Endothelial cell of umbilical vein (primary cell): Measurements from ENCODE around the gene ALDH5A1. TPM values are rescaled to one million over a fixed set of nuclear protein-coding genes. Genes with fewer than 3 reads are reported as not detected.

Experiments
- BruUV-seq: library from RNA; stranded (reverse); fragments of 400-500 nt; replicated peaks from 2 replicates; lab custom pipeline; 2021; lab: Mats Ljungman, UMichigan
- CTCF ChIA-PET: fragments of 300-600, 350-600 bp; sonication (Branson Sonifier 250); formaldehyde crosslinking; loops from one replicate; lab custom pipeline; 2021; ENCODE audit warnings: antibody characterized with exemption, inconsistent platforms; lab: Charles Lee
- POLR2A ChIA-PET: fragments of 300-600, 350-600 bp; sonication (Branson Sonifier 250); formaldehyde crosslinking; loops from one replicate; lab custom pipeline; 2021; ENCODE audit warnings: antibody characterized with exemption, inconsistent platforms; lab: Charles Lee
- DNase-seq: peaks from one replicate; pipeline ENCODE4 v3.0.0-alpha.2; 2011; ENCODE audit warnings: low read depth, low spot score
- FAIRE-seq: peaks from 2 replicates; lab custom pipeline; 2011; peaks lifted over from hg19 to GRCh38; lab: Jason Lieb, UNC
- H2AFZ ChIP-seq: 2 replicates; pipeline ENCODE4 v1.6.0; 2012; ENCODE audit warnings: low read depth, low read length, control low read depth, inconsistent platforms
- H3K27ac ChIP-seq: 2 replicates; pipeline ENCODE4 v1.5.1; 2011; ENCODE audit warnings: low read depth, mild to moderate bottlenecking, control low read depth, low read length, moderate library complexity; ENCODE audit not compliant: insufficient read depth
- H3K27me3 ChIP-seq, 2 experiments: 2 replicates each; pipeline versions ENCODE4 v1.6.0 to v1.6.1; 2011; ENCODE audit warnings: low read length in 2 of 2, mixed read lengths in 1 of 2; ENCODE audit not compliant: control insufficient read depth in 2 of 2, insufficient read depth in 2 of 2
- H3K36me3 ChIP-seq, 2 experiments: 2 replicates in 1 of 2; 3 replicates in 1 of 2; pipeline ENCODE4 v1.5.1; 2011; ENCODE audit warnings: low read length in 2 of 2, mild to moderate bottlenecking in 1 of 2, moderate library complexity in 1 of 2; ENCODE audit not compliant: control insufficient read depth in 2 of 2, insufficient read depth in 2 of 2; ENCODE audit errors: extremely low read depth in 1 of 2
- H3K4me1 ChIP-seq: 3 replicates; pipeline ENCODE4 v1.5.1; 2011; ENCODE audit warnings: mild to moderate bottlenecking, low read length; ENCODE audit not compliant: control insufficient read depth, insufficient read depth; ENCODE audit errors: extremely low read depth
- H3K4me2 ChIP-seq: 2 replicates; pipeline ENCODE4 v1.6.1; 2011; ENCODE audit warnings: low read length, control low read depth, mixed read lengths; ENCODE audit not compliant: insufficient read depth
- H3K4me3 ChIP-seq, 3 experiments: fragments of 200-600 bp in 1 of 3; sonication (generic), shearing (Covaris generic) in 1 of 3; replicated peaks in 1 of 3; 2 replicates each; pipeline ENCODE4 v1.5.1; 2011 to 2016; ENCODE audit warnings: control low read depth in 3 of 3, low read length in 3 of 3, mild to moderate bottlenecking in 2 of 3, inconsistent platforms in 1 of 3, low read depth in 1 of 3, moderate library complexity in 1 of 3; ENCODE audit not compliant: insufficient read depth in 1 of 3
- H3K79me2 ChIP-seq: 2 replicates; pipeline ENCODE4 v1.6.0; 2012; ENCODE audit warnings: low read length, inconsistent platforms; ENCODE audit not compliant: control insufficient read depth, insufficient read depth
- H3K9ac ChIP-seq: replicated peaks from 2 replicates; pipeline ENCODE3; 2011; ENCODE audit warnings: low read length, control low read depth; ENCODE audit not compliant: insufficient read depth; ENCODE audit errors: extremely low read depth
- H3K9me1 ChIP-seq: replicated peaks from 3 replicates; pipeline ENCODE4 v1.6.0; 2011; ENCODE audit warnings: mild to moderate bottlenecking, low read length; ENCODE audit not compliant: control insufficient read depth, insufficient read depth; ENCODE audit errors: extremely low read depth
- H3K9me3 ChIP-seq: replicated peaks from 2 replicates; pipeline ENCODE4 v1.5.1; 2012; ENCODE audit warnings: low read length, inconsistent platforms; ENCODE audit not compliant: control insufficient read depth, insufficient read depth
- H4K20me1 ChIP-seq: replicated peaks from 2 replicates; pipeline ENCODE3; 2011; ENCODE audit warnings: mild to moderate bottlenecking, low read length; ENCODE audit not compliant: control insufficient read depth, insufficient read depth; ENCODE audit errors: extremely low read depth
- CTCF ChIP-seq, 2 donors: IDR thresholded peaks; 1 replicate in 1 of 2; 2 replicates in 1 of 2; pipeline ENCODE4 v1.5.1; 2011; ENCODE audit warnings: low read length in 2 of 2, mild to moderate bottlenecking in 2 of 2, moderate library complexity in 2 of 2, control low read depth in 1 of 2, inconsistent platforms in 1 of 2, low read depth in 1 of 2; ENCODE audit not compliant: insufficient read depth in 1 of 2; ENCODE audit errors: extremely low read depth in 1 of 2
- EZH2 ChIP-seq: IDR thresholded peaks from 2 replicates; pipeline ENCODE4 v1.6.1; 2012; ENCODE audit warnings: borderline replicate concordance, low read depth, mild to moderate bottlenecking, moderate library complexity, low read length, inconsistent platforms; ENCODE audit not compliant: severe bottlenecking
- FOS ChIP-seq: IDR thresholded peaks from 2 replicates; pipeline ENCODE4 v1.6.1; 2011; ENCODE audit warnings: mild to moderate bottlenecking, low read length, moderate library complexity, borderline replicate concordance; ENCODE audit not compliant: insufficient read depth
- GATA2 ChIP-seq: IDR thresholded peaks from 2 replicates; pipeline ENCODE4 v1.7.0; 2011; ENCODE audit warnings: low read depth, mild to moderate bottlenecking, moderate library complexity, mixed read lengths, low read length; ENCODE audit not compliant: insufficient read length, insufficient read depth
- JUN ChIP-seq: IDR thresholded peaks from 2 replicates; pipeline ENCODE4 v1.6.1; 2011; ENCODE audit warnings: borderline replicate concordance, low read depth; ENCODE audit not compliant: insufficient read length, insufficient read depth
- MAX ChIP-seq: IDR thresholded peaks from 2 replicates; pipeline ENCODE4 v1.6.1; 2011; ENCODE audit not compliant: insufficient read depth, insufficient read length
- MYC ChIP-seq: IDR thresholded peaks from one replicate; pipeline ENCODE4 v1.6.1; 2011; ENCODE audit warnings: mild to moderate bottlenecking, low read depth, low read length
- POLR2A ChIP-seq: IDR thresholded peaks from 2 replicates; pipeline ENCODE4 v1.6.1; 2012; ENCODE audit warnings: low read depth, mild to moderate bottlenecking, control low read depth, low read length
- POLR2AphosphoS5 ChIP-seq: IDR thresholded peaks from 2 replicates; pipeline ENCODE4 v1.6.1; 2012; ENCODE audit warnings: low read depth, mild to moderate bottlenecking, control low read depth, low read length, moderate library complexity; ENCODE audit not compliant: insufficient read depth
- dilution Hi-C: fragments of 300-500 bp; cut with MboI; formaldehyde crosslinking; loops from one replicate; pipeline ENCODE4 v1.15.0; 2019; ENCODE audit warnings: low sequenced_read_pairs; ENCODE audit not compliant: extremely low pct_ligation_motif_present
- intact Hi-C: fragments of 100-400 bp; cut with micrococcal nuclease; formaldehyde crosslinking; loops from one replicate; pipeline ENCODE4 v1.10.0; 2022
- polyA plus RNA-seq, 4 experiments: library from polyadenylated mRNA; depleted of rRNA in 3 of 4; stranded (reverse) in 3 of 4; unstranded in 1 of 4; fragments of >200 nt; gene quantifications; 2 replicates each; pipeline versions ENCODE4 v1.2.1 to v1.2.3, GENCODE V29; 2011 to 2012; ENCODE audit warnings: missing spikeins in 1 of 4
- total RNA-seq: library from RNA; stranded (reverse); gene quantifications from 2 replicates; pipeline ENCODE4 v1.2.3, GENCODE V29; 2021

ALDH5A1 gene
- total and polyA plus RNA-seq, 2 donors (not counting 3 experiments of a cell fraction or from before 2014, with no cell fraction given): 0.51 to 1.1 TPM

- Histone ChIP-seq H3K27me3 (no peaks in the 10 kb centered on the region), H3K9me1 (no peaks in the 10 kb centered on the region), H3K4me3 (no peak overlapping the region), H3K9me3 (no peaks in the 10 kb centered on the region), H3K36me3 (no peaks in the 10 kb centered on the region), H3K27ac (no peak overlapping the region), H2AFZ (no peak overlapping the region), H3K4me1 (no peaks in the 10 kb centered on the region), H4K20me1 (no peaks in the 10 kb centered on the region), H3K4me2 (no peak overlapping the region), H3K9ac (no peak overlapping the region), H3K79me2 (no peaks in the 10 kb centered on the region)
- ChIA-PET CTCF (no interaction called here), POLR2A (no interaction called here)
- TF ChIP-seq EZH2 (no peak), POLR2A (no peak), MAX (no peak), POLR2AphosphoS5 (no peak), CTCF (IDR thresholded peaks at IDR 0.05; ENCODE audit: extremely low read depth in 1 of 2, insufficient read depth in 1 of 2, low read depth in 1 of 2, low read length in 2 of 2) (no peak), JUN (no peak), MYC (no peak), GATA2 (no peak), FOS (no peak)
- no peak for DNase-seq
- dilution Hi-C loops: no loop called here
- FAIRE-seq: no peak
- no TSS peak for BruUV-seq
- intact Hi-C loops: no loop called here
Measured at GRCh38 chr6:24545691-24546090, 50.9 kb downstream of the ALDH5A1 start.
